GM19239 (cell line): ENCODE measurements around the gene CLDN7.

Source experiments
- DNase-seq: peaks from one replicate; pipeline ENCODE4 v3.0.0; 2011; ENCODE audit warnings: low spot score; ENCODE audit not compliant: insufficient read length
- FAIRE-seq: peaks from 2 replicates; lab custom pipeline; 2011; peaks lifted over from hg19 to GRCh38; lab: Jason Lieb, UNC

CLDN7 gene

DNA sequence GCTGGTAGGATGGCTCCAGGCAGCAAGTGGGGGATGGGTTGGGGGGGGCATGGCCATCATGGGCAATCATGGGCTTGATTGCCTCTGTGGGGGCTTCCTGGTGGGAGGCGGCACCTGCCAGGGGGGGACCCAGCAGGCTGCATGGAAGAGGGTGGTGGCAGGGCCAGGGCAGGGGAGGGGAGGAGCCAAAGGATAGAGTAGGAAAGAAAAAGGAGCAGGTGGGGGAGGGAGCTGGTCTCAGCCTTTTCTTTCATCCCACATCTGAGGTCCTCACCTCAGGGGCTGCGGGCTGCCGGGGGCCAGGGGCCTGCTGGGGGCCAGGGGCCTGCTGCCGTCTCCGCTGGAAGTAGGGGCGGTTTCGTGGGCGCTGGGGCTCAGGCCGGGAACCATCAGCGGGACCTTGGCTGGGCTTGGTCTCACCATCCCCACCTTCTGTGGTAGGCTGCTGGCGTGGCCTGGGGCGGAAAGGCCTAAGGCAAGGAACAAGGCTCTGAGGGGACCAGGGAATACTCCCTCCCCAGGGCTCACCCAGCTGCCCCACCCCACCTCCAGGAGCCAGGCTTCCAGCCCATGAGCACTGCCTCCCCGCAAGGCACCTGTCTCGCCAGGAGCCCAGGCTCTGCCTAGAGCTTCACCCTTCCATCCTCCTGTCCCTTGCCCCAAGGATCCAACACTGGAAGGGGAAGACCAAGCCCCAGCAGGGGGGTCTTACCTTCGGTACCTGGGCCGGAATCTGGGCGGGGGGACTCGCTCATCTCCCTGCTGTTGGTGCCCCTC is 27.2 kb upstream of the CLDN7 start:
- no peak for DNase-seq
- FAIRE-seq = no peak

DNA sequence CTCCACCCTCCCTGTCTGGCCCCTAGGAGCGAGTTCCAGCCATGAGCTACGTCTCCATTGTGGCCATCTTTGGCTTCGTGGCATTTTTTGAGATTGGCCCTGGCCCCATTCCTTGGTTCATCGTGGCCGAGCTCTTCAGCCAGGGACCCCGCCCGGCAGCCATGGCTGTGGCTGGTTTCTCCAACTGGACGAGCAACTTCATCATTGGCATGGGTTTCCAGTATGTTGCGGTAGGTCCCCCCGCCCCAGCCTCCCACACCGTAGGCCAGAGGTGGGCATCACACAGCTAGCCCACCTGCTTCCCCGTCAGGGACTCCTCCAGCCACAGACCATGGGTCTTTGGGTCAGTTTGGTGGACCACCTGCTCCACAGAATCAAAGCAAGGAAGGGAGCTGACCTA is 23.4 kb upstream of the CLDN7 start:
- FAIRE-seq (no peak), DNase-seq (no peak)

DNA sequence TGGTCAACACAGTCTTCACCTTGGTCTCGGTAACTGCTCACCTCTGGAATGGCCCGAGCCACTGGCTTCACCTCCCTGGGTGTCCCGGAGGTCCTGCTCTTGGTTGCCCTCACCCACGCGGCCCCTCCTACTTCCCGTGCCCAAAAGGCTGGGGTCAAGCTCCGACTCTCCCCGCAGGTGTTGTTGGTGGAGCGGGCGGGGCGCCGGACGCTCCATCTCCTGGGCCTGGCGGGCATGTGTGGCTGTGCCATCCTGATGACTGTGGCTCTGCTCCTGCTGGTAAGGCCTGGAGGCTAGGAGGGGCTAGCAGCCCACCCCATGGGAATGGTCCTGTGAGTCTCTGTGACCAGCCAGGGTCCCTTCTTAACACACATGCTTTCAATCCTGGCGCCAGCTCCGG is 22.6 kb upstream of the CLDN7 start:
- DNase-seq (no peak), FAIRE-seq (no peak)

DNA sequence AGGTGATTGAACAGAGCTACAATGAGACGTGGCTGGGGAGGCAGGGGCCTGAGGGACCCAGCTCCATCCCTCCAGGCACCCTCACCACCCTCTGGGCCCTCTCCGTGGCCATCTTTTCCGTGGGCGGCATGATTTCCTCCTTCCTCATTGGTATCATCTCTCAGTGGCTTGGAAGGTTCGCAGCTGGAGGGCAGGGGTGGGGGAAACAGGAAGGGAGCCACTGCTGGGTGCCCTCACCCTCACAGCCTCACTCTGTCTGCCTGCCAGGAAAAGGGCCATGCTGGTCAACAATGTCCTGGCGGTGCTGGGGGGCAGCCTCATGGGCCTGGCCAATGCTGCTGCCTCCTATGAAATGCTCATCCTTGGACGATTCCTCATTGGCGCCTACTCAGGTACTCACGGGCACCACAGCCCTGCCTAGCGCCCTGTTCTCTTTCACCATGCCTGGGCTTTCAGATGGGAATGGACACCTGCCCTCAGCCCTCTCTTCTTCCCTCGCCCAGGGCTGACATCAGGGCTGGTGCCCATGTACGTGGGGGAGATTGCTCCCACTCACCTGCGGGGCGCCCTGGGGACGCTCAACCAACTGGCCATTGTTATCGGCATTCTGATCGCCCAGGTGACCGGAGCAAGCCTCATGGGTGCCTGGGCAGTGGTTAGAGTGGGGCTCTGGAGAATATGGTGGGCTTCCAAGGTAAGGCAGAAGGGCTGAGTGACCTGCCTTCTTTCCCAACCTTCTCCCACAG is 21.4 kb upstream of the CLDN7 start:
- DNase-seq (no peak), FAIRE-seq (no peak)

DNA sequence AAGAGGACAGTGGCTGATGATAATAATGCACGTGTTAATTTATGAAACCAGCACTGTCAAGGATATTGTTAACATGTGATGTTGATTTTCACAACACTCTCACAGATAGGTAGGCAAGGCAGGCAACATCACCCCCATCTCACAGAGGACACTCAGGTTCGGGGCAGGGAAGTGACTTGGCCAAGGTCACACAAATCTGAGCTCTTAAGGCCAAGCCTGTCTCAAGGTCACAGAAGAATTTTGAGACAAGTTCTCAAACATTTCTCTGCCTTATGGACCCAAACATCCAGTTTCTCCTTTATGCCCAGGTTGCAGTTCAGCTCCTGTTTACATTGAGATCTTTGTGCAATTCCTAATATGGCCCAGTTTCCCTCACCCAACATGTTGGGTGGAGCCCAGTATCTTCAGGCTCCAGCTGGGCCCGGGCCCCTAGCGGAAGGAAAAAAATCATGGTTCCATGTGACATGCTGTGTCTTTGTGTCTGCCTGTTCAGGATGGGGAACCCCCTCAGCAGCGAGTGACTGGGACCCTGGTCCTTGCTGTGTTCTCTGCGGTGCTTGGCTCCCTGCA is 20.6 kb upstream of the CLDN7 start:
- no peak for DNase-seq
- FAIRE-seq = no peak

DNA sequence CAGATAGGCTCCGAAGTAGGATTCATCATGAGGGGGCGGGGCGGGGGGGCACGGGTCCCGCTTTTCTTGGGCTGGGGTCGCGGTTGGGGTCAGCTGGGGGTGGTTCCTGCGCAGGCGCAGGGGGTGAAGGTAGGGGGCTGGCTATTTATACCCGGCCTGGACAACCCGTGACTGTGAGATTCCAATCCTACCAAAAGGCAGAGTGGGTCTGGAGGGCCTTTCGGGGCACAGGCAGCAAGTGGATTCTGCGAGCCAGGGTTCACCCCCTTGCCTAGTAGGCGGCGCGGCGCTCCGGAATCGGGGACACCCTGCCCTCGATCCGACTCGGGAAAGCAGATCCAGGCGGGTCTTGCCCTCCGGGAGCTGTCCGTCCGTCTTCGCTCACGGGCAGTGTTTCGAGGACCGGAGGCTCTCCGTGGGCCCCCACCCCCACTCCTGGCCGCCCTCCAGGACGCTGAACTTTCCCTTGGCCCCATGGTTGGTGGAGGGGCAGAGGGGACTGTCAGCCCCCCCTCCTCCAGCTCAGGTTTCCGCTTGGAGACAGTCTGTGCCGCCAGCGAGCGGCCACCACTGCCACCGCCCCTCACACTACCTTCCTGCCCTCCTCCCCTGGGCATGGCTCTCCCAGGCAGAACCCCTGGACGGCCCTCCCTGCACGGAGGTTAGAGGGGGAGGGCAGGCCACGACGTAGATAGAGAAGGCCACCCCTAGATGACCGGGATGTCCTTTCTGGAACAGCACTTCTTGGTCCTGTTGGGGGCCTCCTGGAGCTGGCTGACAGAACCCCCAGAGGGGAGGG is 19.9 kb upstream of the CLDN7 start:
- DNase-seq (no peak), FAIRE-seq (no peak)

DNA sequence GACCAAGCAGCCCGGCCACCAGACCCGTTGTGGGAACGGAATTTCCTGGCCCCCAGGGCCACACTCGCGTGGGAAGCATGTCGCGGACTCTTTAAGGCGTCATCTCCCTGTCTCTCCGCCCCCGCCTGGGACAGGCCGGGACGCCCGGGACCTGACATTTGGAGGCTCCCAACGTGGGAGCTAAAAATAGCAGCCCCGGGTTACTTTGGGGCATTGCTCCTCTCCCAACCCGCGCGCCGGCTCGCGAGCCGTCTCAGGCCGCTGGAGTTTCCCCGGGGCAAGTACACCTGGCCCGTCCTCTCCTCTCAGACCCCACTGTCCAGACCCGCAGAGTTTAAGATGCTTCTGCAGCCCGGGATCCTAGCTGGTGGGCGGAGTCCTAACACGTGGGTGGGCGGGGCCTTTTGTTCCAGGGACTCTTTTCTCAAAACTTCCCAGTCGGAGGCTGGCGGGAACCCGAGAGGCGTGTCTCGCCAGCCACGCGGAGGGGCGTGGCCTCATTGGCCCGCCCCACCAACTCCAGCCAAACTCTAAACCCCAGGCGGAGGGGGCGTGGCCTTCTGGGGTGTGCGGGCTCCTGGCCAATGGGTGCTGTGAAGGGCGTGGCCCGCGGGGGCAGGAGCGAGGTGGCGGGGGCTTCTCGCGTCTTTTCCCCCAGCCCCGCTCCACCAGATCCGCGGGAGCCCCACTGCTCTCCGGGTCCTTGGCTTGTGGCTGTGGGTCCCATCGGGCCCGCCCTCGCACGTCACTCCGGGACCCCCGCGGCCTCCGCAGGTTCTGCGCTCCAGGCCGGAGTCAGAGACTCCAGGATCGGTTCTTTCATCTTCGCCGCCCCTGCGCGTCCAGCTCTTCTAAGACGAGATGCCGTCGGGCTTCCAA is 19.0 kb upstream of the CLDN7 start, which contains the start of gene SLC2A4:
Gene SLC2A4, plus strand, starts transcription at position 645 of the 879 bp plus-strand sequence. Its CDS starts 217 bp downstream, at position 862.
- DNase-seq (peak; percentile 97), FAIRE-seq (peak; percentile 75)

DNA sequence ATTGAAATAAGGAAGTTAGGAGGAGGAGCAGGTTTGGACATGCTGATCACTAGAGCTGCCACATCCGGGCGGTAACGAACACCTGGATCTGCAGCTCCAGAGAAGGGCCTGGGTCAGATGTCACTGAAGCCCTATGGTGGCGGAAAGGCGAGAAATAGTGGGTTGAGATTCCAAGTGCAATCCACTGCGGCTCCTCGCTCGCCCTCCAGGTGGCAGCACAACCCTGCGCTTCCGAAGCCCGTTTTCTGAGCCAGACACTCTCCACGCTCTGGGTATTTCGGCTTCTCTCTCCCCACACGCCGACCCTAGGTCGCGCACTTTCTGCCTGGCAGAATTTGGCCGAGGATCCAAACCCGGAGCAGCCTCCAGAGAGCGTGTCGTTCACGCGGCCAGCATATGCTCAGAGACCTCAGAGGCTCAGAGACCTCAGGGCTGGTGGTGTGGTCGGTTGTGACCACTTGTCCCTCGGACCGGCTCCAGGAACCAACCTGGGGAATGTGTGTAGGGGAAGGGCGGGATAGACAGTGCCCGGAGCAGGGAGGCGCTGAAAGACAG is 18.3 kb upstream of the CLDN7 start:
- FAIRE-seq (peak; percentile 99), DNase-seq (peak; percentile 91)

DNA sequence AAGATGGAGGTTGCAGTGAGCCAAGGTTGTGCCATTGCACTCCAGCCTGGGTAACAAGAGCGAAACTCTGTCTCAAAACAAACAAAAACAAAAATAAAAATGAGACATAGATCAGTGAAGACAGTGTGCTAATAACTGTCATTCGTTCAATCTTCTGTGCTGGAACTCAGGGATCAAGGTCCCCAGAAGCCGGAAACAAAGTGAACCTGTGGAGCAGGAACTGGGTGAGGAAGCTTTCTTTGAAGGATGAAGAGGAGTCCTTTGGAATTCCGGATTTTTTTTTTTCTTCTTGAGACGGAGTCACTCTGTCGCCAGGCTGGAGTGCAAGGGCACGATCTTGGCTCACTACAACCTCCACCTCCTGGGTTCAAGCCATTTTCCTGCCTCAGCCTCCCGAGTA is 17.2 kb upstream of the CLDN7 start:
- DNase-seq = no peak
- FAIRE-seq = no peak

DNA sequence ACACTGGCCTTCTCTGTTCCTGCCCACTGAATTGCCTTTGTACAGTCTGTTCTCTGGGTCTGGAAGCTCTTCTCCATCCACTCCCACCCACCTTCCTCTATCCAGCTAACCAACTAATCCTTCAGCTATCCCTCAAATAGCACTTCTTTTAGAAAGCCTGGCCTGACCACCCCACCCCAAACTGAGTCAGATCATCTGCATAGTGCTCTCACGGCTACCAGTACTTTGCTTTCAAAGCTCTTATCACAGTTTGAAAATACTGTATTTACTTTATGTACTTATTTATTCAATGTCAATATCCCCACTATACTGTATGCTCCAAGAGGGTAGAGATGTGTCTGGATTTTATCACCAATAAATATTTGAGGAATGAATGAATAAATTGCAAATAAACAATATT is 4.5 kb upstream of the CLDN7 start:
- FAIRE-seq (no peak), DNase-seq (no peak)

DNA sequence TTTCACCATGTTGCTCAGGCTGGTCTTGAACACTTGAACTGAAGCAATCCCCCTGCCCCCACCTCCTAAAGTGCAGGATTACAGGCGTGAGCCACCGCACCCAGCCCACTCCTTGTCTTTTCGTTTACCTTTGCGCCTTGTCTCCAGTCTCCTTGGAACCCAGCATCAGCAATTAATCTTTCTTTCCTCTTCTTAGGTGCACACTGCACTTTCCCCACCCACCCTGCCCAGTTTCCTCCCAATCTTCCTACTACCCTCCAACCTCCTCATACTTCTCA is 1.5 kb upstream of the CLDN7 start:
- DNase-seq = no peak
- no peak for FAIRE-seq

DNA sequence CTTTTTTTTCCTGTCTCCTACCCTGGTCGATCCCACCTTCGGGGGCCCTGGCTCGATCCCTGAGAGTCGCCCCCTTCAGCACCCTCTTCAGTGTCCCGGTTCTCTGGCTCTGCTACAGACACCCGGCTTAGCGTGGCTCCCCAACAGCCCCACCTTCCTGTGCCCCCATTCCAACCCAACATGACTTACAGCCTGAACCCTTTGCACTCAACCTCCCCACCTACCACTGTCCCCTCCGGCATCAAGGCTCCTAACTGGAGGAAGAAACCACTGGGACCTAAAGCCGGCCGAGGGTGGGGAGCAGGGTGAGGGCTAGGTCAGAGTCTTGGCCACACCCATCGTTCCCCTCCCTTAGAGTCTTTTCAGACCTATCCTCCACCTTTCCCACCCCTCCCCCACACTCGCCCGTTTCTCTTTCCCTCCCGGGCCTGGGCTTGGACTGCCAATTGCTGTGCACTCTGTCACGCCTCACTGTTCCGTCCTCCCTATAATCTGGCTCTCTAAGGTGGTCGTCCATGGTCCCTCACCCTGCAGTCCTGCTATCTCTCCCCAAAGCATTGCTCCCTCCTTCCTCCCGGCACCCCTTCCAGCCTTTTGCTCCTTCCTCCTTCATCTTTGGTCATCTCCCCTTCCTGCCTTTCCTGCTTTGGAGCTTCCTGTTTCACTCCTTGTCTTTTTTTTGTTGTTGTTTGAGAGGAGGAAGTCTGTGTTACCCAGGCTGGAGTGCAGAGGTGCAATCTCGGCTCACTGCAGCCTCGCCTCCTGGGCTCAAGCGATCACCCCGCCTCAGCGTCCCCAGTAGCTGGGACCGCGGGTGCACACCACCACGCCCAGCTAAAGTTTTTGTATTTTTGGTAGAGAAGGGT is 890 bp upstream of the CLDN7 start:
- DNase-seq (no peak), FAIRE-seq (peak; percentile 78)

DNA sequence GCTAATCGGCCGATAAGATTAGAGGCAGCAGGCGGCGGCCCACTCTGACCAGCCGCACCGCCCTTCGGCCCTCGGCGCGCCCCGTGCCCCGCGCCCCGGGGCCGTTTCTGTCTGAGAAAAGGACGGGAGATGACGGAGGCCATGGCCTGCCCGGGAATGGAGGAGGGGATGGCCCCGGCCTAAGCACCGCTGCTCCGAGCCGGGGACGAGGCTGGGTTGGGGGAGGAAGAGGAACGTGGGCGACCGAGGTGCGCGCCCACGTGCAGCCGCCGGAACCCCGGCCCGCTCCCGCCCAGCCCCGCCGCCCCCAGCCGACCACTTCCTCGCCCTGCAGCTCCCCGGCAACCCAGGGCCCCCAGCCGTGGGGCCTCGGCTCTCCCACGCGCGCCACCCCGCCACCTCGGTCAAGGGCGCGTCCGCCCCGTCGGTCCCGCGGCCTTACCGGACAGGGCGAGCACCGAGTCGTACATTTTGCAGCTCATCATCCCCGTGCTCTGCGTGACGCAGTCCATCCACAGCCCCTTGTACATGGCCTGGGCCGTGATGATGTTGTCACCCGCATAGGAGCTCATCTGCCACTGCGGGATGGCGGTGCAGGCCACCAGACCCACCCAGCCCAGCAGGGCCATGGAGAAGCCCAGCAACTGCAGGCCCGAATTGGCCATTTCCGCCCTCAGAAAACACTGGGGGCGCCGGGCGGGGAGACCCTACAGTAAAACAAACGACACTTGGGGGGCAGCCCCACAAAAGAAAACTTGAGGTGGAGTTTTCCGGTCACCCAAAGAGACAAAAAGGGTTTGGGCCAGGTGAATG is 693 bp downstream of the CLDN7 start:
- FAIRE-seq (no peak), DNase-seq (no peak)

DNA sequence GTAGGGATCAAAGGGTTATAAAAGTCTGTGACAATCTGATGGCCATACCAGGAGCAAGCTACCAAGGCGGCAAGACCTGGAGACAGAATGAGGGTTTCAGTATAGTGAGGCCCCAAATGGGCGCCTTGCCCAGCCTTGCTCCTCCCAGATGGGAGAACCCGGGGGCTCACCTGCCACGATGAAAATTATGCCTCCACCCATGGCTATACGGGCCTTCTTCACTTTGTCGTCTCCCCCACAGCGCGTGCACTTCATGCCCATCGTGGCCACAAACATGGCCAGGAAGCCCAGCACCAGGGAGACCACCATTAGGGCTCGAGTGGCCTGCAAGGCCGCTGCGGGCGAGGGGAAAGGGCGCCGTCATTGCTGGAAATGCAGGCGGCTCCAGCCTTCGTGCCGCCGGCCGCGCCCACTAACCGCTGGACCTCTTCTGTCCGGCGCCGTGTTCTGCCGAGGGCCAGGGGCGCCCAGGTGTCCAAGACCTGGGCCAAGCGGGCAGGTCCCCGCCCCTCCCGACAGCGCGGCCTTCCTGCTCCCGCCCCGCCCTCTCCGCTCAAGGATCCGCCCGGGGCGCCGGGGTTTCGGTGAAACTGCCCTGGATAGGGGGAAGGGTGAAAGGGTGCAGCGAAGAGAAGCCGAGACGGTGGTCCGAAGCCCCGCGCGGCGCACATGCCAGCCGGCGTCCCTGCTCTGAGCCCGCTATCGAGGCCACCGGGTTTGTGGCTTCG is 1.5 kb downstream of the CLDN7 start:
- no peak for DNase-seq
- peak; percentile 31 for FAIRE-seq

DNA sequence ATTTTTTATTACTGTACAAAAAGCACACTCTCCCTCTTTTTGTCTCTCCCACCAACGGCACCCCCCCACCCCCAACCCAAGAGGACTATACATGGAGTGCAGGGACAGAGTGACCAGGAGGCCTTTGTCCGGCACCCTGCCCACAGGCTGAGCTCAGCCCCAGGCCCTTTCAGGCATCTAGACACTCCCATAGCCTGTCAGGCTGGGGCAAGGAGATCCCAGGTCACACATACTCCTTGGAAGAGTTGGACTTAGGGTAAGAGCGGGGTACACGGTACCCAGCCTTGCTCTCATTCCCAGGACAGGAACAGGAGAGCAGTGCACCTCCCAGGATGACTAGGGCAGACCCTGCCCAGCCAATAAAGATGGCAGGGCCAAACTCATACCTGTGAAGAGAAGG is 2.1 kb downstream of the CLDN7 start:
- DNase-seq (no peak), FAIRE-seq (no peak)

DNA sequence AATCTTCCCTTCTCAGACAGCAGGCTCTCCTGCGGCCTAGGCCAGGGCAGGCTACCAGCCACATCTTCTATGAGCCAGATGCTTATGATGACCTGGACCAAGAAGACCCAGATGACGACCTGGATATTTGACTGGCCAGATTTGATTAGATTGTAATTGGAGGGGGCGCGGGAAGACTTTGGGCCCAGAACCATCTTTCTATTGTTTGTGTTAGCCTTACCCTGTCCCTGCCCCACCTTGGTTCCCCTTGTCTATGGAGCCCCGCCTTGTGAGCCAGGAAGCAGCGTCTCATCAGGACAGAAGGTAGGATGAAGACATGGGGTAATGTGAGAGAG is 2.8 kb downstream of the CLDN7 start:
- FAIRE-seq (no peak), DNase-seq (no peak)
